ENCODE results near the gene MRM3. TPM values are rescaled to one million over a fixed set of nuclear protein-coding genes. Genes with fewer than 3 reads are reported as not detected.
A peak's percentile ranks its signal among the peaks of the same experiment; 100 is the strongest.

MRM3 gene
- total and polyA plus RNA-seq, 2 experiments from 2014 or later, result 24.8 to 28.1 TPM

- DNase-seq (ENCODE audit: low read depth in 1 of 2, low spot score in 1 of 2), result no peak
- Histone ChIP-seq H3K9me3 (ENCODE audit: low read depth) (no peaks in the 10 kb centered on the region), H3K27me3 (no peaks in the 10 kb centered on the region), H3K4me3 (no peak overlapping the region), H3K27ac (no peak overlapping the region), H3K4me1 (ENCODE audit: low read depth) (no peaks in the 10 kb centered on the region), H3K36me3 (peaks cover 27% of the 10 kb centered on the region)
- TF ChIP-seq CTCF (IDR thresholded peaks at IDR 0.05; ENCODE audit: low read depth, low read length), result no peak
Observed at GRCh38 chr17:740240-741017, 41.7 kb upstream of the MRM3 start.

DNA sequence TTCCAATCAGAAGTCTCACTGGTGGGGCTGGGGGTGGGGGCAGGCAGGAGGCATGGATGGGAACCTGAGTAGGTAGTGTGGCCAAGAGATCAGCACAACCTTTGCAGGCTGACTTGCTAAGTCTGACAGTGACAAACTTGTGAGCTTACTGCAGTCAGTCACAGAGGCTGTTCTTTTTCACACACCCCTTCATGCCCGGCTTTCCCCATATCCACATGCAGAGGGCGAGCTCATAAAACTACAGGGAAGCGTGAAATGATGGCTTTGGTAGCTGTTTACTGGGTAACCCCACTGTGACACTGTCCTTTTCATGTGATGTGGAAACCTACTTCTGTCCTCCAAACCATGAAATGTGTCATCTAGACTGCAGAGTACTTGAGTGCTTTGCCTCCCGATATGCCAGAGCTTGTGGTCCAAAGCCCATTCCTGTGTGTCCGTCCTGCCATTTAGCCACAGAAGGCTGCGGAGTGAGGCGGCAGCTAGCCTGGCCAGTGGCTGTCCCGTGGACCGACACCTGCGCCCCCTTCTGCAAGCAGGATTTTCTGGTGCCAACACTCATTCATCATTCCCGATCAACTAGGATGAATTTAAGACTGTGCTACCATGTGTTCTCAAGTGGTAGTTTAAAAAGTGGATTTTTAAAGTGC is 39.9 kb upstream of the MRM3 start:
- Histone ChIP-seq H3K36me3 (peaks cover 43% of the 10 kb centered on the region), H3K27ac (no peak overlapping the region), H3K4me1 (ENCODE audit: low read depth) (no peaks in the 10 kb centered on the region), H3K4me3 (no peak overlapping the region), H3K27me3 (no peaks in the 10 kb centered on the region), H3K9me3 (ENCODE audit: low read depth) (no peaks in the 10 kb centered on the region)
- no peak for TF ChIP-seq CTCF (IDR thresholded peaks at IDR 0.05; ENCODE audit: low read depth, low read length)
- DNase-seq (ENCODE audit: low read depth in 1 of 2, low spot score in 1 of 2), result no peak

DNA sequence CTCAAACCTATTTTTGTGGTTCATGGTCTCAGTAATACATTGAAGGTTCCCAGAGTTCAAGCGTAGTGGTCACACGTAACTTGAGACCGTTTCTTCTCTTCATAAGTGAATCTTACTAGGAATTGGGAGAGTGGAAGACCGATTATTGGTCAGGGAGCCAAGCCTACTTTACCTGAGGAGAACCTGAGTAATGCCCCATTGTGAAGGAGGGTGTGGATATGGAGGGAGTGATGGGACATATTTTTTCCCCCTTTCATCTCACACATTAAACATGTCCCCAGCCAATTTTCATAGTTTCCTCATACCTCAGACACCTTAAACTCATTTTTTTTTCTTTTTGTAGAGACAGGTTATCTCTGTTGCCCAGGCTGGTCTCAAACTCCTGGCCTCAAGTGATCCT is 39.0 kb upstream of the MRM3 start:
- DNase-seq (ENCODE audit: low read depth in 1 of 2, low spot score in 1 of 2), result no peak
- no peaks in the 10 kb centered on the region for H3K4me1 ChIP-seq (ENCODE audit: low read depth)
- H3K9me3 ChIP-seq (ENCODE audit: low read depth), result no peaks in the 10 kb centered on the region
- H3K4me3 ChIP-seq, result no peak overlapping the region
- no peaks in the 10 kb centered on the region for H3K27me3 ChIP-seq
- no peak for TF ChIP-seq CTCF (IDR thresholded peaks at IDR 0.05; ENCODE audit: low read depth, low read length)
- H3K36me3 ChIP-seq, result peaks cover 47% of the 10 kb centered on the region
- H3K27ac ChIP-seq, result peak overlapping the region; percentile 57

DNA sequence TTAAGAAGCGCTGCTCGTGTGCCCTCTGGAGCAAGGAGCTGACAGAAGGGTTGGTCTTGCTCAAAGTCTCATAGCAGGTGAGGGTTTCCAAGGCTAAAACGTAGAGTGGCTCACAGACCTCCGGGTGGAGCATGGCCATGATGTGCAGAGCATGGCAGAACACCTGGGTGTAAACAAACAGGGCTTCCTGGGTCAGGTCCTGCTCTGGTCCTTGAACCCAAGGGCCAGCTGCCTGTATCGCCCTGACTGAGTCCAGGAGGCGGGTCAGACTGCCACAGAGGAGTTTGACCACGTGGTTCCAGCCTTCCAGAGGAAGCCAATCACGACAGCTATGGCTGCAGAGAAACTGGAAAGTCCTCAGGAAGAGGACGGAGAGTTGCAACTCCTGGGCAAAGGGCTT is 37.2 kb upstream of the MRM3 start:
- no peak for DNase-seq (ENCODE audit: low read depth in 1 of 2, low spot score in 1 of 2)
- Histone ChIP-seq H3K4me3 (no peak overlapping the region), H3K4me1 (ENCODE audit: low read depth) (no peaks in the 10 kb centered on the region), H3K27me3 (no peaks in the 10 kb centered on the region), H3K36me3 (peaks cover 46% of the 10 kb centered on the region), H3K9me3 (ENCODE audit: low read depth) (no peaks in the 10 kb centered on the region), H3K27ac (no peak overlapping the region)
- no peak for TF ChIP-seq CTCF (IDR thresholded peaks at IDR 0.05; ENCODE audit: low read depth, low read length)

DNA sequence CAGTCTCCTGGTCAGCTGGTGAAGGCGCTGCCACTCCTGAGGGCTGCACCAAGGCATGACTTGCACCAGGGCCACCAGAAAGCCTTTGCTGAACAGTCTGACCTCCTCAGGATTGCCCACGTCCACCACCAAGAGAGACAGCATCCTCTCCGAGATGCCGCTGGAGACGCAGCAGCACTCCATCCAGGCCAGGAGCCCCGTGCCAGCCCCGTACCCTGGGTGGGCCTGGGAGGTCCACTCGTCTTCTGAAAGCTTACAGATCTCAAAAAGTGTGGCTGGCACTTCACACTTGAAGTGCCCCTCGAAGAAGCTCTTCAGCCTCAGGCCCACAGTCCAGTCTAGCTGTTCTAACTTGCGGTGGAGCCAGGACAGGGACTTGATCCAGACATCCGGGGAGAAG is 36.7 kb upstream of the MRM3 start:
- no peaks in the 10 kb centered on the region for H3K9me3 ChIP-seq (ENCODE audit: low read depth)
- peaks cover 42% of the 10 kb centered on the region for H3K36me3 ChIP-seq

More for the DNA sequence above, 36.7 kb upstream of the MRM3 start:
- no peak for DNase-seq (ENCODE audit: low read depth in 1 of 2, low spot score in 1 of 2)
- no peak for TF ChIP-seq CTCF (IDR thresholded peaks at IDR 0.05; ENCODE audit: low read depth, low read length)
- Histone ChIP-seq H3K27ac (no peak overlapping the region), H3K4me1 (ENCODE audit: low read depth) (no peaks in the 10 kb centered on the region), H3K27me3 (no peaks in the 10 kb centered on the region), H3K4me3 (no peak overlapping the region)

All from cardiac muscle cell (in vitro differentiated cells and primary cell).